Lung (tissue), 12 donors: ENCODE data around the gene XPR1. TPM values are rescaled to one million over a fixed set of nuclear protein-coding genes. Genes with fewer than 3 reads are reported as not detected.
"Not testable (repeated sequence)": the region's sequence is repeated elsewhere in the genome, so short reads cannot be mapped to it uniquely, and the experiment has no call there.

ENCODE experiments used
- ATAC-seq: fragments of 200-7000 bp; cut with Tn5 transposase; one replicate; pipeline ENCODE4 v1.9.1; 2020; ENCODE audit warnings: moderate number of reproducible peaks; ENCODE audit not compliant: insufficient read depth, low FRiP score
- DNase-seq, 3 donors: peaks; one replicate each; pipeline ENCODE4 v3.0.0-alpha.2; 2013 to 2017
- H3K27ac ChIP-seq, 2 donors: one replicate each; pipeline ENCODE4 v1.5.1; 2013; ENCODE audit warnings: mild to moderate bottlenecking in 2 of 2, moderate library complexity in 2 of 2, control low read depth in 1 of 2, inconsistent platforms in 1 of 2, low read depth in 1 of 2, low read length in 1 of 2
- H3K27me3 ChIP-seq, 3 donors: one replicate each; pipeline ENCODE4 v1.5.1; 2013; ENCODE audit warnings: low read length in 2 of 3; ENCODE audit not compliant: control insufficient read depth in 3 of 3, insufficient read depth in 3 of 3
- H3K36me3 ChIP-seq, 4 donors: one replicate each; pipeline ENCODE4 v1.5.1; 2013; ENCODE audit warnings: low read length in 4 of 4, mild to moderate bottlenecking in 1 of 4, moderate library complexity in 1 of 4; ENCODE audit not compliant: control insufficient read depth in 4 of 4, insufficient read depth in 4 of 4
- H3K4me1 ChIP-seq, 5 donors: one replicate each; pipeline ENCODE4 v1.5.1; 2013; ENCODE audit warnings: low read length in 5 of 5, mild to moderate bottlenecking in 2 of 5, moderate library complexity in 1 of 5; ENCODE audit not compliant: control insufficient read depth in 5 of 5, insufficient read depth in 5 of 5
- H3K4me3 ChIP-seq: one replicate; pipeline ENCODE4 v1.5.1; 2013; ENCODE audit warnings: mild to moderate bottlenecking, control low read depth, moderate library complexity
- H3K9ac ChIP-seq, 2 donors: one replicate each; pipeline ENCODE4 v1.5.1; 2013; ENCODE audit warnings: low read length in 2 of 2, control low read depth in 1 of 2; ENCODE audit not compliant: insufficient read depth in 1 of 2
- H3K9me3 ChIP-seq, 4 donors: one replicate each; pipeline ENCODE4 v1.5.1; 2013; ENCODE audit warnings: low read length in 3 of 4, mild to moderate bottlenecking in 1 of 4, moderate library complexity in 1 of 4; ENCODE audit not compliant: control insufficient read depth in 4 of 4, insufficient read depth in 3 of 4
- CTCF ChIP-seq: IDR thresholded peaks from 2 replicates; pipeline ENCODE4 v1.5.1; 2012; ENCODE audit warnings: mild to moderate bottlenecking; ENCODE audit errors: control extremely low read depth, extremely low read depth
- WGBS, 2 donors: extraction: QIAGEN DNeasy Blood & Tissue Kit; methylation state at CpG; one replicate each; pipeline ENCODE4 v1.1.7; 2013; 5-methylcytosine and 5-hydroxymethylcytosine counted together
- polyA plus RNA-seq, 2 donors: library from polyadenylated mRNA; stranded (reverse); fragments of 200-250 nt; gene quantifications; one replicate each; pipeline ENCODE4 v1.2.1, GENCODE V29; 2013
- total RNA-seq, 2 donors: library from RNA; depleted of rRNA in 1 of 2; stranded (reverse); fragments of >200 nt in 1 of 2; gene quantifications; one replicate each; pipeline ENCODE4 v1.2.1, GENCODE V29; 2014 to 2021
- donor health status: control.
- donor health status: control.
- donor health status: Bipolar disorder and iron deficiency.
- donor health status: healthy.
- donor health status: DM: yes; HTN: yes; CAD: no.

XPR1 gene
- total and polyA plus RNA-seq, 4 donors, result 7.4 to 44.0 (median 21.9) TPM

- H3K27me3 ChIP-seq, result no peaks in the 10 kb centered on the region
- no peaks in the 10 kb centered on the region for H3K9me3 ChIP-seq
- H3K4me1 ChIP-seq, result no peaks in the 10 kb centered on the region
- no peak for TF ChIP-seq CTCF
- 95% methylated on average over 4 of the region's 4 CpGs for WGBS, 2 donors
- no peak for ATAC-seq
- H3K36me3 ChIP-seq, result no peaks in the 10 kb centered on the region
- no peak overlapping the region for H3K4me3 ChIP-seq
- DNase-seq, result no peak
- no peak overlapping the region for H3K27ac ChIP-seq
- H3K9ac ChIP-seq, result no peak overlapping the region
Observed at GRCh38 chr1:180720753-180721152, 88.9 kb downstream of the XPR1 start.

GRCh38 chr1:180722586-180722985 lies 90.8 kb downstream of the XPR1 start:
- no peak overlapping the region for H3K9ac ChIP-seq
- no peak overlapping the region for H3K4me3 ChIP-seq
- no peaks in the 10 kb centered on the region for H3K27me3 ChIP-seq
- no peaks in the 10 kb centered on the region for H3K4me1 ChIP-seq
- WGBS, 2 donors, result 97 to 100% methylated on average over 1 of the region's 1 CpG
- H3K9me3 ChIP-seq, result no peaks in the 10 kb centered on the region
- DNase-seq, result no peak
- ATAC-seq, result no peak
- no peak overlapping the region for H3K27ac ChIP-seq
- TF ChIP-seq CTCF, result no peak
- peaks cover 0 to 3% (median 0%) of the 10 kb centered on the region in 4 donors for H3K36me3 ChIP-seq

- Histone ChIP-seq H3K4me1 (no peaks in the 10 kb centered on the region), H3K27ac (no peak overlapping the region), H3K27me3 (no peaks in the 10 kb centered on the region), H3K9me3 (no peaks in the 10 kb centered on the region), H3K9ac (no peak overlapping the region), H3K36me3 (peaks cover 0 to 3% (median under 1%) of the 10 kb centered on the region in 4 donors), H3K4me3 (no peak overlapping the region)
- no peak for TF ChIP-seq CTCF
- DNase-seq (no peak), ATAC-seq (no peak)
- WGBS, 2 donors, result 96% methylated on average over 1 of the region's 1 CpG
Observed at GRCh38 chr1:180724055-180724454, 92.2 kb downstream of the XPR1 start.

- H3K4me1 ChIP-seq, ATAC-seq, H3K9ac ChIP-seq, H3K27ac ChIP-seq, H3K27me3 ChIP-seq, H3K4me3 ChIP-seq, H3K36me3 ChIP-seq, DNase-seq, H3K9me3 ChIP-seq: not testable (repeated sequence)
- 96 to 97% methylated on average over 6 of the region's 6 CpGs for whole genome bisulfite sequencing, 2 donors
Observed at GRCh38 chr1:180726024-180726423, 94.2 kb downstream of the XPR1 start.

GRCh38 chr1:180727751-180728150 lies 95.9 kb downstream of the XPR1 start:
- not testable (repeated sequence) for DNase-seq, H3K4me3 ChIP-seq, H3K27ac ChIP-seq, H3K36me3 ChIP-seq, H3K4me1 ChIP-seq, ATAC-seq, H3K9ac ChIP-seq, H3K9me3 ChIP-seq, H3K27me3 ChIP-seq
- WGBS, 2 donors, result 95 to 97% methylated on average over 3 of the region's 3 CpGs
